ENCODE data around the gene ADO.

DNA sequence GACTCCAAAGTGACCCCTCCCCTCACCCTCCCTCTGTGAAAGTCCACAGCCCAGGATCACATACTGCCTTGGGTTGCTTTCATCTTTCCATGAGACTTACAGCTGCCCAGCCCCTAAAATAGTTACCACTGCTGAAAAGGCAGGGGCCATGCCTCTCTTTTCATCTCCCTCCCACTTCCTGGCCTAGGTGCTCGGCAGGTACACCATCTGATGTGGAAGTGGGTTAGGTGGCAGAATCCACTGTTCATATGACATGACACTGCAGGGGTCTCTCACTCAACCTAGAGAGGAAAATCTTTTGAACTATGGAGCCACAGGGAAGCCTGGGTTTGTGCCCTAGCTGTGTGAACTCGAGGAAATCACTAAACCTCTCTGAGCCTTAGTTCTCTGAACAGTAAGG is 38.8 kb upstream of the ADO start:
- TF ChIP-seq, protein P1, sequence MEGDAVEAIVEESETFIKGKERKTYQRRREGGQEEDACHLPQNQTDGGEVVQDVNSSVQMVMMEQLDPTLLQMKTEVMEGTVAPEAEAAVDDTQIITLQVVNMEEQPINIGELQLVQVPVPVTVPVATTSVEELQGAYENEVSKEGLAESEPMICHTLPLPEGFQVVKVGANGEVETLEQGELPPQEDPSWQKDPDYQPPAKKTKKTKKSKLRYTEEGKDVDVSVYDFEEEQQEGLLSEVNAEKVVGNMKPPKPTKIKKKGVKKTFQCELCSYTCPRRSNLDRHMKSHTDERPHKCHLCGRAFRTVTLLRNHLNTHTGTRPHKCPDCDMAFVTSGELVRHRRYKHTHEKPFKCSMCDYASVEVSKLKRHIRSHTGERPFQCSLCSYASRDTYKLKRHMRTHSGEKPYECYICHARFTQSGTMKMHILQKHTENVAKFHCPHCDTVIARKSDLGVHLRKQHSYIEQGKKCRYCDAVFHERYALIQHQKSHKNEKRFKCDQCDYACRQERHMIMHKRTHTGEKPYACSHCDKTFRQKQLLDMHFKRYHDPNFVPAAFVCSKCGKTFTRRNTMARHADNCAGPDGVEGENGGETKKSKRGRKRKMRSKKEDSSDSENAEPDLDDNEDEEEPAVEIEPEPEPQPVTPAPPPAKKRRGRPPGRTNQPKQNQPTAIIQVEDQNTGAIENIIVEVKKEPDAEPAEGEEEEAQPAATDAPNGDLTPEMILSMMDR (IDR thresholded peaks at IDR 0.05; ENCODE audit: insufficient read depth, low read depth, low read length), result no peak
- TF ChIP-seq EZH2 (IDR thresholded peaks at IDR 0.05; ENCODE audit: insufficient read depth, low read length), result no peak

Measured in astrocyte (in vitro differentiated cells and primary cell).